HL-60 (cell line): Measurements from ENCODE around the gene SARNP.

Experiments
- DNase-seq, 2 experiments: peaks; one replicate each; pipeline ENCODE4 v3.0.0-alpha.2; 2010 to 2020; ENCODE audit warnings: low read depth in 1 of 2, low spot score in 1 of 2
- H3K27ac ChIP-seq: fragments of 250-450 bp; sonication (Bioruptor Pico); replicated peaks from 2 replicates; pipeline ENCODE4 v1.5.1; 2020; ENCODE audit warnings: mild to moderate bottlenecking, moderate library complexity
- H3K27me3 ChIP-seq: fragments of 250-450 bp; sonication (Bioruptor Pico); 2 replicates; pipeline ENCODE4 v1.5.1; 2021; ENCODE audit warnings: mild to moderate bottlenecking, moderate library complexity; ENCODE audit not compliant: insufficient read depth, poor library complexity, severe bottlenecking
- H3K4me3 ChIP-seq: replicated peaks from 2 replicates; pipeline ENCODE4 v1.5.1; 2011; ENCODE audit warnings: mild to moderate bottlenecking, control low read depth, low read length; ENCODE audit not compliant: insufficient read depth
- GABPA ChIP-seq: IDR thresholded peaks from 2 replicates; pipeline ENCODE4 v1.6.1; 2012; ENCODE audit warnings: low read depth
- POLR2AphosphoS5 ChIP-seq: IDR thresholded peaks from 2 replicates; pipeline ENCODE4 v1.6.1; 2012; ENCODE audit warnings: low read depth
- SPI1 ChIP-seq: IDR thresholded peaks from 2 replicates; pipeline ENCODE4 v1.6.1; 2012; ENCODE audit warnings: low read depth, mild to moderate bottlenecking, borderline replicate concordance
- TF ChIP-seq, protein P1 (sequence below): IDR thresholded peaks from one replicate; pipeline ENCODE4 v1.5.1; 2011; ENCODE audit warnings: low read length, control low read depth, inconsistent platforms; ENCODE audit not compliant: insufficient read depth
- TF ChIP-seq, protein P2 (sequence below): IDR thresholded peaks from 2 replicates; pipeline ENCODE4 v1.6.1; 2012; ENCODE audit warnings: low read depth; ENCODE audit not compliant: insufficient replicate concordance

Gene SARNP

DNA sequence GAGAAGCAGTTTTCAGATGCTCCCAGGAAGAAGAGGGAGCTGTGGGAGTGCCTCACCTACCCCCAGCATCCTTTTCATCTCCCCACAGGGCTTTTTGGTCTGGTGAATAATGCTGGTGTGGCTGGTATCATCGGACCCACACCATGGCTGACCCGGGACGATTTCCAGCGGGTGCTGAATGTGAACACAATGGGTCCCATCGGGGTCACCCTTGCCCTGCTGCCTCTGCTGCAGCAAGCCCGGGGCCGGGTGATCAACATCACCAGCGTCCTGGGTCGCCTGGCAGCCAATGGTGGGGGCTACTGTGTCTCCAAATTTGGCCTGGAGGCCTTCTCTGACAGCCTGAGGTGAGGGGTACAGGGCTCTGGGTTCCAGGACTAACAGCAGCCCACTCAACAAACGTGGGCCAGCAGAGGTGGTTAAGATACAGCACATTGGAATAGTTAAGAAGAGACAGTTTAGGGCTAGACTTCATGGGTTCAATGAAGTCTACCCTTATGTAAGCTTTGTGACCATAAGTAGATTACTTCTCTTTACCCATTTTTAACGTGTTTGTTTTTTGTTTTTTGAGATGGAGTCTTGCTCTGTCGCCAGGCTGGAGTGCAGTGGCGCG, 95.8 kb downstream of the SARNP start:
- TF ChIP-seq, protein P1, sequence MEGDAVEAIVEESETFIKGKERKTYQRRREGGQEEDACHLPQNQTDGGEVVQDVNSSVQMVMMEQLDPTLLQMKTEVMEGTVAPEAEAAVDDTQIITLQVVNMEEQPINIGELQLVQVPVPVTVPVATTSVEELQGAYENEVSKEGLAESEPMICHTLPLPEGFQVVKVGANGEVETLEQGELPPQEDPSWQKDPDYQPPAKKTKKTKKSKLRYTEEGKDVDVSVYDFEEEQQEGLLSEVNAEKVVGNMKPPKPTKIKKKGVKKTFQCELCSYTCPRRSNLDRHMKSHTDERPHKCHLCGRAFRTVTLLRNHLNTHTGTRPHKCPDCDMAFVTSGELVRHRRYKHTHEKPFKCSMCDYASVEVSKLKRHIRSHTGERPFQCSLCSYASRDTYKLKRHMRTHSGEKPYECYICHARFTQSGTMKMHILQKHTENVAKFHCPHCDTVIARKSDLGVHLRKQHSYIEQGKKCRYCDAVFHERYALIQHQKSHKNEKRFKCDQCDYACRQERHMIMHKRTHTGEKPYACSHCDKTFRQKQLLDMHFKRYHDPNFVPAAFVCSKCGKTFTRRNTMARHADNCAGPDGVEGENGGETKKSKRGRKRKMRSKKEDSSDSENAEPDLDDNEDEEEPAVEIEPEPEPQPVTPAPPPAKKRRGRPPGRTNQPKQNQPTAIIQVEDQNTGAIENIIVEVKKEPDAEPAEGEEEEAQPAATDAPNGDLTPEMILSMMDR: no peak
- H3K4me3 ChIP-seq: no peak overlapping the region
- no peak overlapping the region for H3K27ac ChIP-seq
- DNase-seq: no peak
- no peaks in the 10 kb centered on the region for H3K27me3 ChIP-seq

DNA sequence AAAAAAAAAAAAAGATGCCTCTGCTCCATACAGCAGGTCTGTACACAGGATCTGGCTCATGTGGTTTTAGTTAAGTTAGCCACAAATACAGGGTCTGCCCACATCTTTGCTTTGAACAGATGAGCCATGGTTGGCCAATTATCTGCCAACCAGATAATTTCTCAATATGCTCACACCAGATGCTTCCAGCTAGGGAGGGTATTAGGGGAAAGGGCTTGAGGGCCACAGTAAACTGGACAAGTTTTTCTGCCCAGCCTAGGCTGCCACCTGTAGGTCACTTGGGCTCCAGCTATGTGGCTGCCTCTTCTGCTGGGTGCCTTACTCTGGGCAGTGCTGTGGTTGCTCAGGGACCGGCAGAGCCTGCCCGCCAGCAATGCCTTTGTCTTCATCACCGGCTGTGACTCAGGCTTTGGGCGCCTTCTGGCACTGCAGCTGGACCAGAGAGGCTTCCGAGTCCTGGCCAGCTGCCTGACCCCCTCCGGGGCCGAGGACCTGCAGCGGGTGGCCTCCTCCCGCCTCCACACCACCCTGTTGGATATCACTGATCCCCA, 96.6 kb downstream of the SARNP start:
- H3K4me3 ChIP-seq: no peak overlapping the region
- peak; percentile 78 to 94 for DNase-seq
- H3K27ac ChIP-seq: no peak overlapping the region
- no peaks in the 10 kb centered on the region for H3K27me3 ChIP-seq
- TF ChIP-seq, protein P1: peak; percentile 84
- TF ChIP-seq GABPA: no peak

DNA sequence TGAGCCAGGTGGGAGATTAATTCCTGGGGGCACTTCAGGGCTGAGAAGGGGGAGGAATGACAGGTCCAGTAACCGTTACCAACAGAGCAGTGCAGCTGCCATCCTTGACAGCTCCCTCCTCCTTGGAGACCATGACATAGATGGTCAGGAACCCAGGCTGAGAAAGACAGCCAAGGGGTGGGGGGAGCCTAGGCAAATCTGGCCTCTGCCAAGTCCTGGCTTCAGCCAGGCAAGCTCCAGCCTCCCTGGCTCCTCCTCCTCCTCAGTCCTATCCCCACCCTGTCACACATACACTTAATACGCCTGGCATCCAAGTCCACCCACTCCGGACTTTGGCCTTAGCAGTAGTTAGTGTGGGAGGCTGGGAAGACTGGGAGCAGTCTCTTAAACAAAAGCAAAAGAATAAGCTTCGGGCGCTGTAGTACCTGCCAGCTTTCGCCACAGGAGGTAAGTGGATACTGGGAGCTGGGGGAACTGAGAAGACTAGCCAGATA, 97.4 kb downstream of the SARNP start, which contains the start of gene RDH5:
RDH5 (plus strand) TSS at position 323 of the 494 bp plus-strand sequence. CDS start 792 bp downstream, outside the sequence.
- Histone ChIP-seq H3K27ac (no peak within 1 kb of the TSS), H3K27me3 (no peaks in the 10 kb centered on the region), H3K4me3 (no peak within 1 kb of the TSS)
- TF ChIP-seq POLR2AphosphoS5 (no peak), GABPA (no peak), SPI1 (no peak)
- TF ChIP-seq, protein P2, sequence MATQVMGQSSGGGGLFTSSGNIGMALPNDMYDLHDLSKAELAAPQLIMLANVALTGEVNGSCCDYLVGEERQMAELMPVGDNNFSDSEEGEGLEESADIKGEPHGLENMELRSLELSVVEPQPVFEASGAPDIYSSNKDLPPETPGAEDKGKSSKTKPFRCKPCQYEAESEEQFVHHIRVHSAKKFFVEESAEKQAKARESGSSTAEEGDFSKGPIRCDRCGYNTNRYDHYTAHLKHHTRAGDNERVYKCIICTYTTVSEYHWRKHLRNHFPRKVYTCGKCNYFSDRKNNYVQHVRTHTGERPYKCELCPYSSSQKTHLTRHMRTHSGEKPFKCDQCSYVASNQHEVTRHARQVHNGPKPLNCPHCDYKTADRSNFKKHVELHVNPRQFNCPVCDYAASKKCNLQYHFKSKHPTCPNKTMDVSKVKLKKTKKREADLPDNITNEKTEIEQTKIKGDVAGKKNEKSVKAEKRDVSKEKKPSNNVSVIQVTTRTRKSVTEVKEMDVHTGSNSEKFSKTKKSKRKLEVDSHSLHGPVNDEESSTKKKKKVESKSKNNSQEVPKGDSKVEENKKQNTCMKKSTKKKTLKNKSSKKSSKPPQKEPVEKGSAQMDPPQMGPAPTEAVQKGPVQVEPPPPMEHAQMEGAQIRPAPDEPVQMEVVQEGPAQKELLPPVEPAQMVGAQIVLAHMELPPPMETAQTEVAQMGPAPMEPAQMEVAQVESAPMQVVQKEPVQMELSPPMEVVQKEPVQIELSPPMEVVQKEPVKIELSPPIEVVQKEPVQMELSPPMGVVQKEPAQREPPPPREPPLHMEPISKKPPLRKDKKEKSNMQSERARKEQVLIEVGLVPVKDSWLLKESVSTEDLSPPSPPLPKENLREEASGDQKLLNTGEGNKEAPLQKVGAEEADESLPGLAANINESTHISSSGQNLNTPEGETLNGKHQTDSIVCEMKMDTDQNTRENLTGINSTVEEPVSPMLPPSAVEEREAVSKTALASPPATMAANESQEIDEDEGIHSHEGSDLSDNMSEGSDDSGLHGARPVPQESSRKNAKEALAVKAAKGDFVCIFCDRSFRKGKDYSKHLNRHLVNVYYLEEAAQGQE: no peak
- TF ChIP-seq, protein P1: no peak
- DNase-seq: no peak

DNA sequence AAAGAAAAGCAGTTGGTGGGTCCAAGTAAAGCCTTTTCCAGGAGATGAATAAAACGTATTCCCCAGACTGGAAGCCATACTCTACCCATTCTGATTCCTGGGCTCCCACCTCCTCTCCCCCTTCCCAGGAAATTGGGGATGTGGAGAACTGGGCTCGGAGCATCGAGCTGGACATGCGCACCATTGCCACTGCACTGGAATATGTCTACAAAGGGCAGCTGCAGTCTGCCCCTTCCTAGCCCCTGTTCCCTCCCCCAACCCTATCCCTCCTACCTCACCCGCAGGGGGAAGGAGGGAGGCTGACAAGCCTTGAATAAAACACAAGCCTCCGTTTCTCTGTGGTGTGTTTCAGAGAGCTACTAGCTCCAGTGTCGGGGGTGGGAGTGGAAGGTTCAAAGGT, 98.2 kb downstream of the SARNP start:
- no peak for DNase-seq
- TF ChIP-seq, protein P2: no peak
- TF ChIP-seq, protein P1: no peak
- TF ChIP-seq POLR2AphosphoS5: no peak
- TF ChIP-seq GABPA: no peak
- no peak for TF ChIP-seq SPI1
- no peaks in the 10 kb centered on the region for H3K27me3 ChIP-seq
- no peak overlapping the region for H3K27ac ChIP-seq
- no peak overlapping the region for H3K4me3 ChIP-seq
